IPS DF 4.7 (cell line): ENCODE data around the gene PRPF38A.

Experiments
- DNase-seq: peaks from one replicate; pipeline ENCODE4 v3.0.0-alpha.2; 2013; ENCODE audit warnings: low spot score; ENCODE audit errors: extremely low read depth

PRPF38A gene

DNA sequence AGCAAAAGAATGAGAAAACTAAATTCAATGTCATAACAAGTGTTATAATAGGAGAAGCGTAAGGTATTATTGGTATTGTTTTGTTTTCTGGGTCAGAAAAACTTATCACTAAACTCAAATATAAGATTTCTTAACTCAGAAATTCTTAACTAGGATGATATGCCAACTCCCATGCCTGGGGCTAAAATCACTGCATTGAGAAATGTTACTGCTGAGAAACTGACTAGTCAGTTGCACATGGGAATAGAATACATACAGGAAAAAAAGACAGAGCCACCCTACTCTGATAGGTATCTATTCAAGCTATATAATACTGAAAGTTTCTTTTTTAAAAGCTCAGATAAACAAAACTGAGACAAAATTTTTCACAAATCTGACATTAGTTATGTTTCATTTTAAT lies 56.3 kb downstream of the PRPF38A start:
- DNase-seq: no peak

DNA sequence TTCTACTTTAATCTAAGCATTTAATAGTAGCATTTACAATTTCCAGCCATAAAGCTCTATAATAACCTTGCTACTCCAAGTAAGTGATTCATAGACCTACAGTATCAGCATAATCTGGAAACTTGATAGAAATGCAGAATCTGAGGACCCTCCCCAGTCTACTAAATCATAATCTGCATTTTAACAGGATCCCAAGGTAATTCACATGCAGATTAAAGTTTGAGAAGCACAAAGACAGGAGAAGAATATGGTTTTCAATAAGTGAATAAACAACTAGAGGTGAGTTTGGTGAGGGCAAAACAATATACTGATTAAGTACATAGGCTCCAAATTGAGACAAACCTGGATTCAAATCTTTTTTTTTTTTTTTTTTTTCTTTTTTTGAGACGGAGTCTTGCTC lies 57.4 kb downstream of the PRPF38A start:
- no peak for DNase-seq

DNA sequence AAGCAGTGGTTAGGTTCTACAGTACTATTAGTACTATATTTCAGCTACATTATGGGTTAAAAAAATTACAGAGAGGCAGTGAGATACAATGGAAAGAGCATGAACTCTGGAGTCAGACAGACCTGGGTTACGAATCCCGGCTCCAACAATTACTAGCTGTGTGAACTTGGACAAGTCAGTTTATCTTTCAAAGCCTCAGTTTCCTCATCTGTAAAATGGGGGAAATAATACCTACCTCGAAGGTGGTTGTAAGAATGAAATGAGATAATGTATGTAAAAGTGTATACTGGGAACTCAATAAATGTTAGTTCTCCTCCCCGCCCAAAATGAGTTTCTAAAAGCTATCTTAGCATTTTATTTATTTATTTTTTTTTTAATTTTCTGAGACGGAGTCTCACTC lies 59.5 kb downstream of the PRPF38A start:
- no peak for DNase-seq

DNA sequence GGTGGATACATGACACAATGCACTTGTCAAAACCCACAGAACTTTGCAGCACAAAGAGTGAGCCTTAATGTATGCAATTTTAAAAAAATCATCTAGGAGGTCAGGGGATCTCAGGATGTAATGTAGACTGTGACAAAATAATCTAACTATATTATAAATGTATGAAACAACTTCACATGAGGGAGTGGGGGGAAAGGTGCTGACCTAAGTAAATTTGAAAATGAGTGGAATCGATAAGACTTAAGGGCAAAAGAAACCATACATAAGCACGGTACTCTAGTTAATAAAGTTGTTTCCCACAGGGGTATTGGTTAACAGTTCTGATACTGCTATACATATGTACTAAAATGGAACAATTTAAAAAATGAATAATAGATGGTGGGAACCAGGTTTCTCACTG lies 64.7 kb downstream of the PRPF38A start:
- DNase-seq: no peak
